Measurements from ENCODE around the gene TSEN34. TPM values are rescaled to one million over a fixed set of nuclear protein-coding genes. Genes with fewer than 3 reads are reported as not detected.
A peak's percentile ranks its signal among the peaks of the same experiment; 100 is the strongest.
"Not testable (repeated sequence)": the region's sequence is repeated elsewhere in the genome, so short reads cannot be mapped to it uniquely, and the experiment has no call there.

Gene TSEN34
- total and polyA plus RNA-seq, 4 donors = 21.5 to 46.3 (median 26.3) TPM

GRCh38 chr19:54189145-54189734 is 1.9 kb upstream of the TSEN34 start, which contains the start of gene MBOAT7:
Gene MBOAT7, minus strand, starts transcription at chr19:54189580. Its CDS starts 1,072 bp downstream, at chr19:54188508.
- no peaks in the 10 kb centered on the region for H3K9me3 ChIP-seq (ENCODE audit: control insufficient read depth, low read length)
- WGBS, 2 donors = 1% methylated on average over 35 to 64 of the region's 64 CpGs
- ATAC-seq (ENCODE audit: low FRiP score) (peak; percentile 4), DNase-seq (no peak)
- H3K27me3 ChIP-seq (ENCODE audit: control insufficient read depth in 1 of 2, insufficient read depth in 2 of 2, low read length in 1 of 2) = no peaks in the 10 kb centered on the region
- no peaks in the 10 kb centered on the region for H3K36me3 ChIP-seq (ENCODE audit: control insufficient read depth in 1 of 2, insufficient read depth in 2 of 2, low read length in 1 of 2)
- peak within 1 kb of the TSS; percentile 47 to 94 for H3K27ac ChIP-seq (ENCODE audit: low read depth in 1 of 2, low read length in 2 of 2)
- no peaks in the 10 kb centered on the region for H3K4me1 ChIP-seq (ENCODE audit: control insufficient read depth in 1 of 2, insufficient read depth in 2 of 2, low read length in 2 of 2)
- intact Hi-C loops (cut with DNase I) = no loop called here
- peak within 1 kb of the TSS; percentile 43 to 81 for H3K4me3 ChIP-seq (ENCODE audit: low read length in 2 of 2)

GRCh38 chr19:54189735-54190502 is 1.2 kb upstream of the TSEN34 start:
- intact Hi-C loops (cut with DNase I) = loop anchor here (1.0 to 10.0 kb wide), 4 partner anchors 53 to 325 kb away; partner anchors contain the start of genes MYADM (in 2 of the 2), CNOT3 (in 1 of the 2), PRPF31 (in 1 of the 2) and TFPT (in 1 of the 2)
- peak overlapping the region; percentile 47 to 94 for H3K27ac ChIP-seq (ENCODE audit: low read depth in 1 of 2, low read length in 2 of 2)
- DNase-seq (peak; percentile 100), ATAC-seq (ENCODE audit: low FRiP score) (peak; percentile 91)
- peak overlapping the region in 1 of 2 donors; percentile 20 for H3K4me3 ChIP-seq (ENCODE audit: low read length in 2 of 2)
- H3K4me1 ChIP-seq (ENCODE audit: control insufficient read depth in 1 of 2, insufficient read depth in 2 of 2, low read length in 2 of 2) = no peaks in the 10 kb centered on the region
- no peaks in the 10 kb centered on the region for H3K27me3 ChIP-seq (ENCODE audit: control insufficient read depth in 1 of 2, insufficient read depth in 2 of 2, low read length in 1 of 2)
- no peaks in the 10 kb centered on the region for H3K9me3 ChIP-seq (ENCODE audit: control insufficient read depth, low read length)
- 0% methylated on average over 64 to 65 of the region's 65 CpGs for WGBS, 2 donors
- H3K36me3 ChIP-seq (ENCODE audit: control insufficient read depth in 1 of 2, insufficient read depth in 2 of 2, low read length in 1 of 2) = no peaks in the 10 kb centered on the region

- Histone ChIP-seq H3K9me3 (ENCODE audit: control insufficient read depth, low read length) (no peaks in the 10 kb centered on the region), H3K36me3 (ENCODE audit: control insufficient read depth in 1 of 2, insufficient read depth in 2 of 2, low read length in 1 of 2) (no peaks in the 10 kb centered on the region), H3K27me3 (ENCODE audit: control insufficient read depth in 1 of 2, insufficient read depth in 2 of 2, low read length in 1 of 2) (no peaks in the 10 kb centered on the region), H3K4me1 (ENCODE audit: control insufficient read depth in 1 of 2, insufficient read depth in 2 of 2, low read length in 2 of 2) (no peaks in the 10 kb centered on the region), H3K4me3 (ENCODE audit: low read length in 2 of 2) (peak overlapping the region; percentile 42 to 54), H3K27ac (ENCODE audit: low read depth in 1 of 2, low read length in 2 of 2) (peak overlapping the region; percentile 47 to 94)
- DNase-seq (peak; percentile 100), ATAC-seq (ENCODE audit: low FRiP score) (peak; percentile 91)
- 0% methylated on average over 56 of the region's 56 CpGs for WGBS, 2 donors
- intact Hi-C loops (cut with DNase I) = loop anchor here (1.0 to 10.0 kb wide), 4 partner anchors 53 to 326 kb away; partner anchors contain the start of genes MYADM (in 2 of the 2), CNOT3 (in 1 of the 2), PRPF31 (in 1 of the 2) and TFPT (in 1 of the 2)
These were observed 551 bp upstream of the TSEN34 start for GRCh38 chr19:54190503-54191010.

GRCh38 chr19:54191811-54192453 is 824 bp downstream of the TSEN34 start:
- no peaks in the 10 kb centered on the region for H3K27me3 ChIP-seq (ENCODE audit: control insufficient read depth in 1 of 2, insufficient read depth in 2 of 2, low read length in 1 of 2)
- 61 to 62% methylated on average over 19 of the region's 19 CpGs for WGBS, 2 donors
- H3K4me1 ChIP-seq (ENCODE audit: control insufficient read depth in 1 of 2, insufficient read depth in 2 of 2, low read length in 2 of 2) = no peaks in the 10 kb centered on the region
- DNase-seq = peak; percentile 54 to 77
- no peaks in the 10 kb centered on the region for H3K9me3 ChIP-seq (ENCODE audit: control insufficient read depth, low read length)
- intact Hi-C loops (cut with DNase I) = loop anchor here (5.0 to 10.0 kb wide), 3 partner anchors 75 to 327 kb away; partner anchors contain the start of genes MYADM (in 2 of the 2), PRPF31 (in 1 of the 2) and TFPT (in 1 of the 2)
- ATAC-seq (ENCODE audit: low FRiP score) = no peak
- no peaks in the 10 kb centered on the region for H3K36me3 ChIP-seq (ENCODE audit: control insufficient read depth in 1 of 2, insufficient read depth in 2 of 2, low read length in 1 of 2)
- peak overlapping the region in 1 of 2 donors; percentile 56 for H3K27ac ChIP-seq (ENCODE audit: low read depth in 1 of 2, low read length in 2 of 2)
- H3K4me3 ChIP-seq (ENCODE audit: low read length in 2 of 2) = peak overlapping the region; percentile 42 to 54

GRCh38 chr19:54193011-54193410 is 1.9 kb downstream of the TSEN34 start:
- intact Hi-C loops (cut with DNase I) = loop anchor here (5.0 to 10.0 kb wide), 3 partner anchors 76 to 328 kb away; partner anchors contain the start of genes MYADM (in 2 of the 2), PRPF31 (in 1 of the 2) and TFPT (in 1 of the 2)
- no peak overlapping the region for H3K27ac ChIP-seq (ENCODE audit: low read depth in 1 of 2, low read length in 2 of 2)
- no peaks in the 10 kb centered on the region for H3K9me3 ChIP-seq (ENCODE audit: control insufficient read depth, low read length)
- ATAC-seq (ENCODE audit: low FRiP score) = no peak
- no peaks in the 10 kb centered on the region for H3K27me3 ChIP-seq (ENCODE audit: control insufficient read depth in 1 of 2, insufficient read depth in 2 of 2, low read length in 1 of 2)
- no peaks in the 10 kb centered on the region for H3K36me3 ChIP-seq (ENCODE audit: control insufficient read depth in 1 of 2, insufficient read depth in 2 of 2, low read length in 1 of 2)
- peak in 1 of 2 donors; percentile 44 for DNase-seq
- 93 to 95% methylated on average over 11 of the region's 11 CpGs for WGBS, 2 donors
- H3K4me1 ChIP-seq (ENCODE audit: control insufficient read depth in 1 of 2, insufficient read depth in 2 of 2, low read length in 2 of 2) = no peaks in the 10 kb centered on the region
- H3K4me3 ChIP-seq (ENCODE audit: low read length in 2 of 2) = no peak overlapping the region

GRCh38 chr19:54194463-54194862 is 3.4 kb downstream of the TSEN34 start:
- H3K27me3 ChIP-seq (ENCODE audit: control insufficient read depth in 1 of 2, insufficient read depth in 2 of 2, low read length in 1 of 2); H3K4me3 ChIP-seq (ENCODE audit: low read length in 2 of 2); H3K9me3 ChIP-seq (ENCODE audit: control insufficient read depth, low read length); DNase-seq; H3K36me3 ChIP-seq (ENCODE audit: control insufficient read depth in 1 of 2, insufficient read depth in 2 of 2, low read length in 1 of 2); H3K4me1 ChIP-seq (ENCODE audit: control insufficient read depth in 1 of 2, insufficient read depth in 2 of 2, low read length in 2 of 2); H3K27ac ChIP-seq (ENCODE audit: low read depth in 1 of 2, low read length in 2 of 2); ATAC-seq (ENCODE audit: low FRiP score): not testable (repeated sequence)
- WGBS, 2 donors = 92 to 93% methylated on average over 12 of the region's 12 CpGs
- intact Hi-C loops (cut with DNase I) = loop anchor here (5.0 to 10.0 kb wide), 3 partner anchors 77 to 330 kb away; partner anchors contain the start of genes MYADM (in 2 of the 2), PRPF31 (in 1 of the 2) and TFPT (in 1 of the 2)

- H3K9me3 ChIP-seq (ENCODE audit: control insufficient read depth, low read length) = no peaks in the 10 kb centered on the region
- no peak overlapping the region for H3K27ac ChIP-seq (ENCODE audit: low read depth in 1 of 2, low read length in 2 of 2)
- no peaks in the 10 kb centered on the region for H3K27me3 ChIP-seq (ENCODE audit: control insufficient read depth in 1 of 2, insufficient read depth in 2 of 2, low read length in 1 of 2)
- H3K4me3 ChIP-seq (ENCODE audit: low read length in 2 of 2) = no peak overlapping the region
- ATAC-seq (ENCODE audit: low FRiP score) (no peak), DNase-seq (peak; percentile 27 to 47)
- intact Hi-C loops (cut with DNase I) = loop anchor here in 1 of 2 donors (10.0 kb wide), 1 partner anchor 332 kb away; the partner anchor contains the start of gene MYADM
- 95 to 96% methylated on average over 7 of the region's 7 CpGs for WGBS, 2 donors
- no peaks in the 10 kb centered on the region for H3K36me3 ChIP-seq (ENCODE audit: control insufficient read depth in 1 of 2, insufficient read depth in 2 of 2, low read length in 1 of 2)
- H3K4me1 ChIP-seq (ENCODE audit: control insufficient read depth in 1 of 2, insufficient read depth in 2 of 2, low read length in 2 of 2) = no peaks in the 10 kb centered on the region
These were observed 5.4 kb downstream of the TSEN34 start for GRCh38 chr19:54196536-54196935.

- intact Hi-C loops (cut with DNase I) = loop anchor here in 1 of 2 donors (10.0 kb wide), 1 partner anchor 332 kb away; the partner anchor contains the start of gene MYADM
- peak; percentile 14 to 43 for DNase-seq
- Histone ChIP-seq H3K4me1 (ENCODE audit: control insufficient read depth in 1 of 2, insufficient read depth in 2 of 2, low read length in 2 of 2) (no peaks in the 10 kb centered on the region), H3K4me3 (ENCODE audit: low read length in 2 of 2) (no peak overlapping the region), H3K36me3 (ENCODE audit: control insufficient read depth in 1 of 2, insufficient read depth in 2 of 2, low read length in 1 of 2) (no peaks in the 10 kb centered on the region), H3K9me3 (ENCODE audit: control insufficient read depth, low read length) (no peaks in the 10 kb centered on the region), H3K27me3 (ENCODE audit: control insufficient read depth in 1 of 2, insufficient read depth in 2 of 2, low read length in 1 of 2) (no peaks in the 10 kb centered on the region), H3K27ac (ENCODE audit: low read depth in 1 of 2, low read length in 2 of 2) (no peak overlapping the region)
- ATAC-seq (ENCODE audit: low FRiP score) = no peak
- WGBS, 2 donors = 74 to 82% methylated on average over 3 of the region's 3 CpGs
These were observed 6.0 kb downstream of the TSEN34 start for GRCh38 chr19:54197121-54197520.

All from aorta (tissue), 5 donors.